CD14-positive monocyte (primary cell): Measurements from ENCODE around the gene RRBP1. TPM values are rescaled to one million over a fixed set of nuclear protein-coding genes. Genes with fewer than 3 reads are reported as not detected.

Experiments
- DNase-seq, 3 donors: peaks; one replicate each; pipeline ENCODE4 v3.0.0-alpha.2; 2011 to 2022
- H2AFZ ChIP-seq: 2 replicates; pipeline ENCODE4 v1.6.0; 2012; ENCODE audit warnings: mild to moderate bottlenecking, low read depth, low read length, inconsistent platforms; ENCODE audit not compliant: insufficient read depth, poor library complexity, severe bottlenecking
- H3K27ac ChIP-seq, 2 donors: 1 replicate in 1 of 2; 2 replicates in 1 of 2; pipeline ENCODE4 v1.5.1; 2012 to 2013; ENCODE audit warnings: low read length in 2 of 2, control low read depth in 1 of 2, inconsistent platforms in 1 of 2, low read depth in 1 of 2, mild to moderate bottlenecking in 1 of 2
- H3K27me3 ChIP-seq, 2 donors: one replicate each; pipeline versions ENCODE4 v1.6.0 to v1.6.1; 2011 to 2013; ENCODE audit warnings: low read length in 2 of 2; ENCODE audit not compliant: control insufficient read depth in 2 of 2, insufficient read depth in 2 of 2
- H3K36me3 ChIP-seq, 2 donors: replicated peaks in 1 of 2; 1 replicate in 1 of 2; 2 replicates in 1 of 2; pipeline versions ENCODE4 v1.5.1 to v1.6.1; 2012 to 2013; ENCODE audit warnings: low read length in 2 of 2, control low read depth in 1 of 2, inconsistent platforms in 1 of 2, mild to moderate bottlenecking in 1 of 2; ENCODE audit not compliant: insufficient read depth in 2 of 2, control insufficient read depth in 1 of 2
- H3K4me1 ChIP-seq, 2 donors: 1 replicate in 1 of 2; 2 replicates in 1 of 2; pipeline versions ENCODE4 v1.5.1 to v1.6.1; 2012 to 2013; ENCODE audit warnings: low read length in 2 of 2, control low read depth in 1 of 2, inconsistent platforms in 1 of 2, mild to moderate bottlenecking in 1 of 2, moderate library complexity in 1 of 2; ENCODE audit not compliant: insufficient read depth in 2 of 2, control insufficient read depth in 1 of 2
- H3K4me2 ChIP-seq: replicated peaks from 2 replicates; pipeline ENCODE3; 2012; ENCODE audit warnings: low read length, moderate library complexity, mild to moderate bottlenecking; ENCODE audit not compliant: poor library complexity, severe bottlenecking; ENCODE audit errors: extremely low read depth
- H3K4me3 ChIP-seq, 3 experiments: fragments of 200-600 bp in 1 of 3; sonication (generic) in 1 of 3; replicated peaks in 1 of 3; 1 replicate in 2 of 3; 2 replicates in 1 of 3; pipeline ENCODE4 v1.5.1; 2011 to 2013; ENCODE audit warnings: low read length in 3 of 3, mild to moderate bottlenecking in 3 of 3, control low read depth in 2 of 3, low read depth in 2 of 3, inconsistent platforms in 1 of 3, moderate library complexity in 1 of 3
- H3K79me2 ChIP-seq: 2 replicates; pipeline ENCODE4 v1.6.0; 2012; ENCODE audit warnings: mild to moderate bottlenecking, control low read depth, inconsistent platforms, low read length, moderate library complexity; ENCODE audit not compliant: insufficient read depth
- H3K9ac ChIP-seq: 2 replicates; pipeline ENCODE4 v1.6.0; 2017; ENCODE audit warnings: low read length, mild to moderate bottlenecking; ENCODE audit not compliant: insufficient read depth, poor library complexity, severe bottlenecking
- H3K9me3 ChIP-seq, 2 donors: replicated peaks in 1 of 2; 1 replicate in 1 of 2; 2 replicates in 1 of 2; pipeline versions ENCODE4 v1.5.1 to v1.6.1; 2012 to 2013; ENCODE audit warnings: low read length in 2 of 2, control low read depth in 1 of 2; ENCODE audit not compliant: control insufficient read depth in 1 of 2, insufficient read depth in 1 of 2
- H4K20me1 ChIP-seq: 2 replicates; pipeline ENCODE4 v1.6.0; 2012; ENCODE audit warnings: mild to moderate bottlenecking, low read length, control low read depth, moderate library complexity; ENCODE audit not compliant: insufficient read depth
- H3K27ac Mint-ChIP-seq, 7 donors: one replicate each; pipeline ENCODE4 v1.8.0; 2020; ENCODE audit warnings: mild to moderate bottlenecking in 7 of 7, mixed read lengths in 7 of 7, moderate library complexity in 6 of 7, inconsistent platforms in 2 of 7
- H3K27me3 Mint-ChIP-seq, 3 donors: one replicate each; pipeline ENCODE4 v1.8.0; 2021 to 2022; ENCODE audit warnings: low read depth in 3 of 3, mild to moderate bottlenecking in 3 of 3, mixed read lengths in 3 of 3, moderate library complexity in 3 of 3, inconsistent platforms in 1 of 3
- H3K36me3 Mint-ChIP-seq, 2 donors: one replicate each; pipeline ENCODE4 v1.8.0; 2020; ENCODE audit warnings: mixed read lengths in 2 of 2, inconsistent platforms in 1 of 2, mild to moderate bottlenecking in 1 of 2
- H3K4me1 Mint-ChIP-seq: one replicate; pipeline ENCODE4 v1.8.0; 2020; ENCODE audit warnings: mild to moderate bottlenecking, mixed read lengths
- H3K4me3 Mint-ChIP-seq, 2 donors: one replicate each; pipeline ENCODE4 v1.8.0; 2020; ENCODE audit warnings: mild to moderate bottlenecking in 2 of 2, mixed read lengths in 2 of 2, moderate library complexity in 1 of 2
- H3K9me3 Mint-ChIP-seq, 7 donors: one replicate each; pipeline ENCODE4 v1.8.0; 2020 to 2022; ENCODE audit warnings: mixed read lengths in 7 of 7, mild to moderate bottlenecking in 6 of 7, moderate library complexity in 6 of 7, inconsistent platforms in 2 of 7
- CTCF ChIP-seq: fragments of 200-600 bp; IDR thresholded peaks from one replicate; pipeline ENCODE4 v1.8.0; 2022; ENCODE audit warnings: antibody characterized with exemption, mild to moderate bottlenecking
- WGBS: methylation state at CpG from one replicate; pipeline ENCODE4 v1.1.5; 2013; ENCODE audit warnings: missing lambda C conversion rate; ENCODE audit not compliant: insufficient coverage; 5-methylcytosine and 5-hydroxymethylcytosine counted together
- intact Hi-C, 2 donors: fragments of 100-400 bp; cut with micrococcal nuclease; formaldehyde crosslinking; loops; one replicate each; pipeline versions ENCODE4 v1.15.0 to v1.15.1; 2023
- polyA plus RNA-seq, 3 donors: library from polyadenylated mRNA; depleted of rRNA in 1 of 3; unstranded in 2 of 3; stranded (reverse) in 1 of 3; fragments of 300-500 nt in 2 of 3; fragments of >200 nt in 1 of 3; fragmentation: Illumina TruSeq in 2 of 3; gene quantifications; 1 replicate in 2 of 3; 2 replicates in 1 of 3; pipeline ENCODE4 v1.2.3, GENCODE V29; 2012 to 2021

Gene RRBP1
- polyA plus RNA-seq, 3 donors = 4.7 to 22.2 (median 7.5) TPM

DNA sequence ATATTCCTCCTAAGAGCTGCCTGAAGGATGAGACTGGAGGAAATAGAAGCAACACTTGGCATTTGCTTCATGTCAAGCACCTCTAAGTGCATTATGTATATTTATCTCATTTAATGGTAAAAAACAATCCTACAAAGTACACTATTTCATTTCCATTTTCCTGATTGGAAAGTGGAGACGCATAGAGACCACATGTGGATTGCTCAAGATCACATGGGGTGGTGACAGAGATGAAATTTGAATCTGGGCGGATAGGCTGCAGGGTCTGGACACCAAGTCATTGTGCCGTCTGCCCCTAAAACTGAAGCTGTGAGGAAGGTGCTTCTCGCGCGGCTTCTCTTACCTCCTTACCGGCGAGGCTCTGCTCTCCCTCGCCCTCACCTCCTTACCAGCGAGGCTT, 48.0 kb upstream of the RRBP1 start:
- Histone ChIP-seq H3K4me3 (no peak overlapping the region), H3K27ac (no peak overlapping the region), H3K79me2 (no peaks in the 10 kb centered on the region), H3K4me2 (no peak overlapping the region), H3K9me3 (no peaks in the 10 kb centered on the region), H3K27me3 (no peaks in the 10 kb centered on the region), H2AFZ (no peak overlapping the region), H3K36me3 (no peaks in the 10 kb centered on the region), H3K9ac (no peak overlapping the region), H4K20me1 (no peaks in the 10 kb centered on the region), H3K4me1 (no peaks in the 10 kb centered on the region)
- TF ChIP-seq CTCF = no peak
- 96% methylated on average over 5 of the region's 10 CpGs for WGBS
- Mint-ChIP-seq H3K4me3 (no peak overlapping the region), H3K4me1 (no peaks in the 10 kb centered on the region), H3K27me3 (peaks cover 0 to 6% (median 6%) of the 10 kb centered on the region in 3 donors), H3K9me3 (no peaks in the 10 kb centered on the region), H3K27ac (no peak overlapping the region), H3K36me3 (no peaks in the 10 kb centered on the region)
- intact Hi-C loops = no loop called here
- no peak for DNase-seq

DNA sequence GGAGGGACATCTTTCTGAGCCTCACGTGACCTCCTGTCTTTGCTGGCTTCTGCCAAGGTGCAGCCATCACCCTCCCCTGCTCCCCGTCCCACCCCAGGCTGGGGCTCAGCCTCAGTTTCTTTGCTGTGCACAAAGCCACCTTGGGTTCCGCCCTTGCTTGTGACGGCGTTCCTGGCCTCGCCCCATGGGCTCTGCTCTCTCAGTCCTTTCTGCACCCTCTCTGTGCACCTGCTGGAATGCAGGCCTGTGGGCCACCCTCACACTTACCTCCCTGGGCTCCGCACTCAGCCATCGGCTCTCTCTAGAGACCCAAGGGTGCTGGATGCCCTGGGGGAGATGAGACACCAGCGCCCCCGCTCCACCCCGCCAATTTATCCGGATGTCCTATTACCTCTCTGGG, 46.0 kb upstream of the RRBP1 start:
- no peaks in the 10 kb centered on the region for H3K36me3 Mint-ChIP-seq
- Histone ChIP-seq H3K4me2 (no peak overlapping the region), H3K27me3 (no peaks in the 10 kb centered on the region), H2AFZ (no peak overlapping the region), H3K4me1 (no peaks in the 10 kb centered on the region), H3K9ac (no peak overlapping the region), H3K27ac (no peak overlapping the region), H4K20me1 (no peaks in the 10 kb centered on the region), H3K36me3 (no peaks in the 10 kb centered on the region), H3K4me3 (no peak overlapping the region), H3K9me3 (no peaks in the 10 kb centered on the region), H3K79me2 (no peaks in the 10 kb centered on the region)
- no peaks in the 10 kb centered on the region for H3K4me1 Mint-ChIP-seq
- peaks cover under 1 to 8% (median 8%) of the 10 kb centered on the region in 3 donors for H3K27me3 Mint-ChIP-seq
- H3K9me3 Mint-ChIP-seq = no peaks in the 10 kb centered on the region
- intact Hi-C loops = no loop called here
- no peak for DNase-seq
- H3K4me3 Mint-ChIP-seq = no peak overlapping the region
- WGBS = 97% methylated on average over 8 of the region's 12 CpGs
- no peak for TF ChIP-seq CTCF
- H3K27ac Mint-ChIP-seq = no peak overlapping the region
